Measurements from ENCODE around the gene MYCBP. TPM values are rescaled to one million over a fixed set of nuclear protein-coding genes. Genes with fewer than 3 reads are reported as not detected.

Gene MYCBP
- total RNA-seq, 1 donor from 2014 or later: 11.5 TPM

DNA sequence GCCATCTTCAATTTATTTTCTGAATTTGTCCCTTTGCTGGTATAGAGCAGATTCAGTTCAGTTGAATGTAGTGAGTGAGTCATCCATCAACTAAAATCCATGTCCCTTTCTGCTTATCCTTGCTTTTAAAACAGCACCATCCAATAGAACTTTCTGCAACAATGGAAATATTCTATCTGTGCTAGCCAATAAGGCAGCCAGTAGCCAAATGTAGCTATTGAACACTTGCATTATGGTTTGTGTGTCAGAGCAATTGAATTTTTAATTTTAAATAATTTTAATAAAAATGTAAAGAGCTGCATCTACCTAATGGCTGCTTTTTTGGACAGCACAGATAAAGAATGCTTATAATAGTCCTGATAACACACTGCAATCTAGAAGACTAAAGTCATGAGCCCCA, 8.3 kb upstream of the MYCBP start, which contains the start of gene GJA9:
TSS of gene GJA9 (minus strand) at position 101 of the 400 bp plus-strand sequence. CDS start 5,489 bp downstream, outside the sequence.
- DNase-seq (ENCODE audit: low read depth): no peak
- TF ChIP-seq, protein P1, sequence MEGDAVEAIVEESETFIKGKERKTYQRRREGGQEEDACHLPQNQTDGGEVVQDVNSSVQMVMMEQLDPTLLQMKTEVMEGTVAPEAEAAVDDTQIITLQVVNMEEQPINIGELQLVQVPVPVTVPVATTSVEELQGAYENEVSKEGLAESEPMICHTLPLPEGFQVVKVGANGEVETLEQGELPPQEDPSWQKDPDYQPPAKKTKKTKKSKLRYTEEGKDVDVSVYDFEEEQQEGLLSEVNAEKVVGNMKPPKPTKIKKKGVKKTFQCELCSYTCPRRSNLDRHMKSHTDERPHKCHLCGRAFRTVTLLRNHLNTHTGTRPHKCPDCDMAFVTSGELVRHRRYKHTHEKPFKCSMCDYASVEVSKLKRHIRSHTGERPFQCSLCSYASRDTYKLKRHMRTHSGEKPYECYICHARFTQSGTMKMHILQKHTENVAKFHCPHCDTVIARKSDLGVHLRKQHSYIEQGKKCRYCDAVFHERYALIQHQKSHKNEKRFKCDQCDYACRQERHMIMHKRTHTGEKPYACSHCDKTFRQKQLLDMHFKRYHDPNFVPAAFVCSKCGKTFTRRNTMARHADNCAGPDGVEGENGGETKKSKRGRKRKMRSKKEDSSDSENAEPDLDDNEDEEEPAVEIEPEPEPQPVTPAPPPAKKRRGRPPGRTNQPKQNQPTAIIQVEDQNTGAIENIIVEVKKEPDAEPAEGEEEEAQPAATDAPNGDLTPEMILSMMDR (IDR thresholded peaks at IDR 0.05; ENCODE audit: insufficient read depth, low read length, poor library complexity, severe bottlenecking): no peak

DNA sequence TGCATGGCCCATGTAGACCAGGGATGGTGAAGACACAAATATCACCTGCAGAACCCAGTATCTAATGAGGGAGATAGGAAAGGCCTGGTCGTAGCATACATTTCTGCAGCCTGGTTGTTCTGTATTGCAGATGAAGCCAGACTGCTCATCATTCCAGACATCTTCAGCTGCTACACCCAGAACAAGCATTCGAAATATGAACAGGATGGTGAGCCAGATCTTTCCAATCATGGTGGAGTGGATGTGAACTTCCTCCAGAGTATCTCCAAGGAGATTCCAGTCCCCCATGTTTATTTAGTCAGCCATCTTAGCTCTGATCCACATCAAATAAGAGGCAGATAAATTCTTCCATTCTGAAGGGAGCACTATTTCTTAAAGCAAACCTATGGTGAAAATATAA, 2.7 kb upstream of the MYCBP start:
- no peaks in the 10 kb centered on the region for H3K27me3 ChIP-seq (ENCODE audit: control insufficient read depth, insufficient read depth, low read length)
- H3K4me3 ChIP-seq (ENCODE audit: low read depth, low read length): no peak overlapping the region
- DNase-seq (ENCODE audit: low read depth): no peak

More for the DNA sequence above, 8.3 kb upstream of the MYCBP start, which contains the start of gene GJA9:
- H3K27me3 ChIP-seq (ENCODE audit: control insufficient read depth, insufficient read depth, low read length): no peaks in the 10 kb centered on the region
- H3K4me3 ChIP-seq (ENCODE audit: low read depth, low read length): no peak within 1 kb of the TSS
- H3K36me3 ChIP-seq (ENCODE audit: control insufficient read depth, insufficient read depth, low read length): no peaks in the 10 kb centered on the region

DNA sequence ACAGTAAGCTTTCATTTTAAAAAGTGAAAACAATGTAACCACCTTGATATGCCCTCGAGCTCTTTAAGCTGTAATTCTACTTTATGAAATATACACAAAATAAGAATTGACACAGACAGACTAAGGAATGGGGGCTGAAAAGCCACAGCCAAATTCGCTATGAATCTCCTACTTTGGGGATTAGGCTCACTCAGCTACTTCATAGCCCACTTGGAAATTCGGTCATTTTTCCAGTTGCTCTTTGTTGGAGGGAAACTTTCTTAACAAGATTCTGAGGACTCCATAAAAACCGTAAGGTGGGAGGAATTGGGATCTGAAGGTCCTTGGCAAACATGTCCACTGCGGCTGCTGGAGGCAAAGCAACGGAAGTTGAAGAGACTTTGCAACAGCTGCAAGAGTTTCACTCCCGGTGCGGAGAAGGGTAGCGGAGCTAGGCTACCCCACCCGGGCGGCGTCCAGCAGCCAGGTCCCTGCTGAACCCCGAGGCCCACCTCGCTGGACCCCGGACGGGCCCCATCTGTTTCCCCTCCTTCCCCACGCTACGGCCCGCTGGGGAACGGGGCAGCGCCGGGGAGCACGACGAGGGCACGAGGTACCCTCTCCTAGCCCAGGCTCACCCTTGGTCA, 634 bp downstream of the MYCBP start:
- H3K4me3 ChIP-seq (ENCODE audit: low read depth, low read length): peak overlapping the region; percentile 88
- TF ChIP-seq, protein P1 (IDR thresholded peaks at IDR 0.05; ENCODE audit: insufficient read depth, low read length, poor library complexity, severe bottlenecking): no peak
- no peaks in the 10 kb centered on the region for H3K27me3 ChIP-seq (ENCODE audit: control insufficient read depth, insufficient read depth, low read length)
- no peak for DNase-seq (ENCODE audit: low read depth)
- no peaks in the 10 kb centered on the region for H3K36me3 ChIP-seq (ENCODE audit: control insufficient read depth, insufficient read depth, low read length)

More for the DNA sequence above, 2.7 kb upstream of the MYCBP start:
- TF ChIP-seq, protein P1 (IDR thresholded peaks at IDR 0.05; ENCODE audit: insufficient read depth, low read length, poor library complexity, severe bottlenecking): no peak
- H3K36me3 ChIP-seq (ENCODE audit: control insufficient read depth, insufficient read depth, low read length): no peaks in the 10 kb centered on the region

DNA sequence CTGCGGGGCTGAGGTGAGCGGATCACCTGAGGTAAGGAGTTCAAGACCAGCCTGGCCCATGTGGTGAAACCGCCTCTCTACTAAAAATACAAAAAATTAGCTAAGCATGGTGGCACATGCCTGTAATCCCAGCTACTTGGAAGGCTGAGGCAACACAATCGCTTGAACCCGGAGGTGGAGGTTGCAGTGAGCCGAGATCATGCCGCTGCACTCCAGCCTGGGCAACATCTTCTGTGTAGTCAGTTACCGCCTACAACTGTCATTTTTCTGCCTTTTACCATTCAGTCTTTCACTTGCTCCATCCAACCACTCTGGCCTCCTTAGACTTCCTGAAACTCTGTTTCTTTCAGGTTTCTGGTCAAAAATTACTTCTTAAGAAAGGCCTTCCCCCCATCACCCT, 2.2 kb downstream of the MYCBP start:
- TF ChIP-seq, protein P1 (IDR thresholded peaks at IDR 0.05; ENCODE audit: insufficient read depth, low read length, poor library complexity, severe bottlenecking): no peak
- no peak overlapping the region for H3K4me3 ChIP-seq (ENCODE audit: low read depth, low read length)
- no peak for DNase-seq (ENCODE audit: low read depth)
- H3K36me3 ChIP-seq (ENCODE audit: control insufficient read depth, insufficient read depth, low read length): no peaks in the 10 kb centered on the region
- H3K27me3 ChIP-seq (ENCODE audit: control insufficient read depth, insufficient read depth, low read length): no peaks in the 10 kb centered on the region

DNA sequence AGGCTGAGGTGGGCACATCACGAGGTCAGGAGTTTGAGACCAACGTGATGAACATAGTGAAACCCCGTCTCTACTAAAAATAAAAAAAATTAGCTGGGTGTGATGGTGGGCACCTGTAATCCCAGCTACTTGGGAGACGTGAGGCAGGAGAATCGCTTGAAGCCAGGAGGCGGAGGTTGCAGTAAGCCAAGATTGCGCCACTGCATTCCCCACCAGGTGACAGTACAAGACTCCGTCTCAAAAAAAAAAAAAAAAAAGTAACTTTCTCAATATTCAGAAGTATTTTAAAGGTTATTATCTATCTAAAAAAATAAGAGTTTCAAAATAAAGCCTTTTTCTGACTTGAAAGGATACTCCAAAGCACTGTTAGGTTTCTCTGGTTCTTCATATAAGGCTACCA, 5.9 kb downstream of the MYCBP start:
- no peaks in the 10 kb centered on the region for H3K27me3 ChIP-seq (ENCODE audit: control insufficient read depth, insufficient read depth, low read length)
- no peaks in the 10 kb centered on the region for H3K36me3 ChIP-seq (ENCODE audit: control insufficient read depth, insufficient read depth, low read length)
- TF ChIP-seq, protein P1 (IDR thresholded peaks at IDR 0.05; ENCODE audit: insufficient read depth, low read length, poor library complexity, severe bottlenecking): no peak
- no peak overlapping the region for H3K4me3 ChIP-seq (ENCODE audit: low read depth, low read length)
- DNase-seq (ENCODE audit: low read depth): no peak

Measured in kidney epithelial cell (primary cell).